HepG2 (cell line): ENCODE measurements around the gene SPANXN4. TPM values are rescaled to one million over a fixed set of nuclear protein-coding genes. Genes with fewer than 3 reads are reported as not detected.

Source experiments
- ATAC-seq: fragments of 200-7000 bp; cut with Tn5 transposase; 3 replicates; pipeline ENCODE4 v1.9.1; 2020; ENCODE audit warnings: mild to moderate bottlenecking, moderate library complexity
- BruUV-seq: library from RNA; stranded (reverse); fragments of 400-500 nt; replicated peaks from 2 replicates; lab custom pipeline; 2021; lab: Mats Ljungman, UMichigan
- CTCF ChIA-PET: fragments of 300-600 bp; formaldehyde crosslinking; extraction: SDS; loops from one replicate; lab custom pipeline; 2021; ENCODE audit warnings: low total read pairs, inconsistent platforms, low intra/inter-chr PET ratio; lab: Yijun Ruan, JAX
- POLR2A ChIA-PET: fragments of 350-600 bp; sonication (Branson Sonifier 250); formaldehyde crosslinking; loops from one replicate; lab custom pipeline; 2020; ENCODE audit warnings: antibody characterized with exemption, inconsistent platforms; lab: Yijun Ruan, JAX
- DNase-seq: peaks from one replicate; pipeline ENCODE4 v3.0.0-alpha.2; 2015; ENCODE audit warnings: low spot score
- FAIRE-seq: peaks from 3 replicates; lab custom pipeline; 2011; peaks lifted over from hg19 to GRCh38; lab: Jason Lieb, UNC
- H2AFZ ChIP-seq: one replicate; pipeline ENCODE4 v1.6.1; 2011; ENCODE audit warnings: low read length, inconsistent platforms
- H3K27ac ChIP-seq: fragments of 300-600 bp; 3 replicates; pipeline ENCODE4 v1.8.0; 2011; ENCODE audit warnings: mixed run types, mild to moderate bottlenecking, mixed read lengths, low read length, inconsistent platforms; ENCODE audit not compliant: insufficient read depth; ENCODE audit errors: extremely low read length
- H3K27me3 ChIP-seq, 2 experiments: fragments of 200-600 bp in 1 of 2; 2 replicates in 1 of 2; 3 replicates in 1 of 2; pipeline versions ENCODE4 v1.6.0 to v1.8.0; 2011; ENCODE audit warnings: low read length in 2 of 2, mild to moderate bottlenecking in 2 of 2, moderate library complexity in 2 of 2, inconsistent platforms in 1 of 2; ENCODE audit not compliant: insufficient read depth in 2 of 2, control insufficient read depth in 1 of 2
- H3K36me3 ChIP-seq, 2 experiments: fragments of 200-600 bp in 1 of 2; replicated peaks in 1 of 2; 2 replicates in 1 of 2; 3 replicates in 1 of 2; pipeline versions ENCODE4 v1.5.1 to v1.8.0; 2011; ENCODE audit warnings: low read length in 2 of 2, inconsistent platforms in 1 of 2; ENCODE audit not compliant: insufficient read depth in 2 of 2, control insufficient read depth in 1 of 2
- H3K4me1 ChIP-seq: 2 replicates; pipeline ENCODE4 v1.5.1; 2012; ENCODE audit warnings: low read length, inconsistent platforms; ENCODE audit not compliant: insufficient read depth
- H3K4me2 ChIP-seq: 2 replicates; pipeline ENCODE4 v1.6.0; 2011; ENCODE audit warnings: low read depth, low read length, inconsistent platforms
- H3K4me3 ChIP-seq, 3 experiments: fragments of 200-600 bp in 1 of 3; sonication (generic), shearing (Covaris generic) in 1 of 3; replicated peaks in 1 of 3; 2 replicates each; pipeline ENCODE4 v1.5.1; 2011 to 2016; ENCODE audit warnings: low read length in 3 of 3, inconsistent platforms in 2 of 3, low read depth in 2 of 3, mild to moderate bottlenecking in 2 of 3, control low read depth in 1 of 3, mixed read lengths in 1 of 3; ENCODE audit not compliant: insufficient read depth in 1 of 3
- H3K79me2 ChIP-seq: one replicate; pipeline ENCODE4 v1.6.1; 2011; ENCODE audit warnings: low read length, inconsistent platforms; ENCODE audit not compliant: insufficient read depth
- H3K9ac ChIP-seq: 2 replicates; pipeline ENCODE4 v1.6.0; 2011; ENCODE audit warnings: mild to moderate bottlenecking, low read depth, low read length, inconsistent platforms; ENCODE audit not compliant: insufficient read depth
- H3K9me3 ChIP-seq: 2 replicates; pipeline ENCODE4 v1.5.1; 2012; ENCODE audit warnings: mild to moderate bottlenecking, low read length
- H4K20me1 ChIP-seq: 2 replicates; pipeline ENCODE4 v1.6.0; 2011; ENCODE audit warnings: inconsistent platforms, mild to moderate bottlenecking, low read length, moderate library complexity; ENCODE audit not compliant: insufficient read depth
- AHR ChIP-seq: IDR thresholded peaks from 2 replicates; pipeline ENCODE4 v1.6.1; 2018; ENCODE audit warnings: missing genetic modification reagents, missing compliant biosample characterization
- IRX3 ChIP-seq: sonication (generic); formaldehyde crosslinking; IDR thresholded peaks from 2 replicates; pipeline ENCODE4 v1.8.1; 2023; ENCODE audit warnings: mild to moderate bottlenecking, low read depth, missing genetic modification reagents, borderline replicate concordance
- KLF16 ChIP-seq, 2 experiments: sonication (generic) in 1 of 2; formaldehyde crosslinking in 1 of 2; IDR thresholded peaks; 2 replicates each; pipeline versions ENCODE4 v1.6.1 to v1.8.0; 2016 to 2023; ENCODE audit warnings: missing genetic modification reagents in 2 of 2, missing compliant biosample characterization in 1 of 2
- MTF1 ChIP-seq: sonication (generic); formaldehyde crosslinking; IDR thresholded peaks from 2 replicates; pipeline ENCODE4 v1.5.0; 2020; ENCODE audit warnings: missing genetic modification reagents
- NR2F2 ChIP-seq: IDR thresholded peaks from 2 replicates; pipeline ENCODE4 v1.6.1; 2012; ENCODE audit warnings: low read depth, inconsistent platforms, borderline replicate concordance
- RERE ChIP-seq: IDR thresholded peaks from 2 replicates; pipeline ENCODE4 v1.6.1; 2016; ENCODE audit warnings: low read depth, missing genetic modification reagents, missing compliant biosample characterization
- SATB2 ChIP-seq: sonication (generic); formaldehyde crosslinking; IDR thresholded peaks from 2 replicates; pipeline ENCODE4 v1.5.0; 2020; ENCODE audit warnings: missing genetic modification reagents
- TSC22D2 ChIP-seq: sonication (generic); formaldehyde crosslinking; IDR thresholded peaks from 2 replicates; pipeline ENCODE4 v1.5.1; 2020; ENCODE audit warnings: missing genetic modification reagents, mild to moderate bottlenecking, borderline replicate concordance
- ZNF367 ChIP-seq: sonication (generic); formaldehyde crosslinking; IDR thresholded peaks from 2 replicates; pipeline ENCODE4 v1.4.0; 2020; ENCODE audit warnings: missing genetic modification reagents, borderline replicate concordance
- ZNF552 ChIP-seq: sonication (generic); formaldehyde crosslinking; IDR thresholded peaks from 2 replicates; pipeline ENCODE4 v1.9.0; 2022; ENCODE audit warnings: missing genetic modification reagents, mild to moderate bottlenecking, borderline replicate concordance
- ZNF589 ChIP-seq: sonication (generic); formaldehyde crosslinking; conservative IDR thresholded peaks from 2 replicates; pipeline ENCODE4 v1.8.0; 2022; ENCODE audit warnings: mild to moderate bottlenecking, moderate library complexity, missing genetic modification reagents
- ZNF792 ChIP-seq: IDR thresholded peaks from 2 replicates; pipeline ENCODE4 v1.6.1; 2016
- WGBS: methylation state at CpG from one replicate; pipeline ENCODE4 v1.1.6; 2017; ENCODE audit warnings: low lambda C conversion rate; 5-methylcytosine and 5-hydroxymethylcytosine counted together
- in situ Hi-C: cut with HindIII; loops from 2 replicates; pipeline ENCODE4 v1.10.0; 2017; ENCODE audit warnings: low pct_unique_long_range_greater_than_20kb; ENCODE audit not compliant: extremely low pct_ligation_motif_present
- intact Hi-C: fragments of 100-400 bp; cut with micrococcal nuclease; formaldehyde crosslinking; loops from one replicate; pipeline ENCODE4 v1.10.0; 2022; ENCODE audit not compliant: unreplicated experiment
- polyA plus RNA-seq, 8 experiments: library from polyadenylated mRNA; depleted of rRNA in 3 of 8; stranded (reverse) in 7 of 8; unstranded in 1 of 8; fragments of >200 nt; fragmentation: Illumina TruSeq in 4 of 8; extraction: Trizol in 4 of 8; gene quantifications; 2 replicates each; pipeline versions ENCODE4 v1.2.1 to v1.2.3, GENCODE V29; 2011 to 2016; ENCODE audit warnings: low read depth in 4 of 8, missing spikeins in 1 of 8, mixed read lengths in 1 of 8; ENCODE audit not compliant: insufficient read depth in 1 of 8
- total RNA-seq, 5 experiments: library from RNA; depleted of rRNA; stranded (reverse); fragments of >200 nt; fragmentation: Illumina TruSeq; extraction: Trizol; gene quantifications; 2 replicates each; pipeline ENCODE4 v1.2.3, GENCODE V29; 2016; ENCODE audit warnings: low read depth in 1 of 5
- TF ChIP-seq, protein P1 (sequence below): sonication (generic); formaldehyde crosslinking; IDR thresholded peaks from 2 replicates; pipeline ENCODE4 v1.4.0; 2020; ENCODE audit warnings: low read depth, mild to moderate bottlenecking, missing genetic modification reagents

SPANXN4 gene
- total and polyA plus RNA-seq, 2 of the 13 experiments (the other 11 are each of a cell fraction or from before 2014, with no cell fraction given), result not detected

GRCh38 chrX:143002206-143002605, 23.5 kb upstream of the SPANXN4 start (continued):
- no peak for TF ChIP-seq RERE (CRISPR knock-in tag)
- no peak for TF ChIP-seq NR2F2
- TF ChIP-seq, protein P1, sequence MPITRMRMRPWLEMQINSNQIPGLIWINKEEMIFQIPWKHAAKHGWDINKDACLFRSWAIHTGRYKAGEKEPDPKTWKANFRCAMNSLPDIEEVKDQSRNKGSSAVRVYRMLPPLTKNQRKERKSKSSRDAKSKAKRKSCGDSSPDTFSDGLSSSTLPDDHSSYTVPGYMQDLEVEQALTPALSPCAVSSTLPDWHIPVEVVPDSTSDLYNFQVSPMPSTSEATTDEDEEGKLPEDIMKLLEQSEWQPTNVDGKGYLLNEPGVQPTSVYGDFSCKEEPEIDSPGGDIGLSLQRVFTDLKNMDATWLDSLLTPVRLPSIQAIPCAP (CRISPR knock-in tag), result no peak
- TF ChIP-seq SATB2, result no peak
- no peak for TF ChIP-seq MTF1
- no peak for TF ChIP-seq ZNF552 (CRISPR knock-in tag)
- no peak for TF ChIP-seq IRX3

DNA sequence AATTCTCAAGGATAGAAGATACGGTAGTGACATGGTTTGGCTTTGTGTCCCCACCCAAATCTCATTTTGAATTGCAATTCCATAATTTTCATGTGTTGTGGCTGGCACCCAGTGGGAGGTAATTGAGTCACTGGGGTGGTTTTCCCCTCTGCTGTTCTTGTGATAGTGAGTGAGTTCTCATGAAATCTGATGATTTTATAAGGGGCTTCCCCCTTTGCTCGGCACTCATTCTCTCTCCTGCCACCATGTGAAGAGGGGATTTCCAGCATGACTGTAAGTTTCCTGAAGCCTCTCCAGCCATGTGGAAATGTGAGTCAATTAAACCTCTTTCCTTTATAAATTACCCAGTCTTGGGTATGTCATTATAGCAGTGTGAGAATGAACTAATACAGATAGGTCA, 8.5 kb upstream of the SPANXN4 start:
- no peaks in the 10 kb centered on the region for H4K20me1 ChIP-seq
- BruUV-seq, result no TSS peak
- H3K79me2 ChIP-seq, result no peaks in the 10 kb centered on the region
- H3K27me3 ChIP-seq, result no peaks in the 10 kb centered on the region
- peaks cover 58% of the 10 kb centered on the region for H3K9me3 ChIP-seq
- ATAC-seq (no peak), FAIRE-seq (no peak), DNase-seq (no peak)
- 0% methylated on average over 1 of the region's 2 CpGs for WGBS
- H3K27ac ChIP-seq, result no peak overlapping the region
- no peaks in the 10 kb centered on the region for H3K36me3 ChIP-seq
- intact Hi-C loops, result no loop called here
- H3K4me2 ChIP-seq, result no peak overlapping the region
- H2AFZ ChIP-seq, result no peak overlapping the region
- H3K4me3 ChIP-seq, result no peak overlapping the region
- ChIA-PET POLR2A (no interaction called here), CTCF (no interaction called here)
- H3K4me1 ChIP-seq, result no peaks in the 10 kb centered on the region
- no peak overlapping the region for H3K9ac ChIP-seq
- in situ Hi-C loops, result no loop called here
- TF ChIP-seq AHR, result no peak
- no peak for TF ChIP-seq ZNF589 (CRISPR knock-in tag)
- no peak for TF ChIP-seq TSC22D2 (CRISPR knock-in tag)
- no peak for TF ChIP-seq ZNF792 (CRISPR knock-in tag)
- TF ChIP-seq KLF16 (CRISPR knock-in tag; IDR thresholded peaks at IDR 0.05), result no peak
- no peak for TF ChIP-seq ZNF367
